Mesodermal cell (in vitro differentiated cells): Measurements from ENCODE around the gene TBCD.

Experiments
- H3K27ac ChIP-seq: 2 replicates; pipeline ENCODE4 v1.7.0; 2013; ENCODE audit warnings: mild to moderate bottlenecking, low read depth, low read length, moderate library complexity; ENCODE audit not compliant: severe bottlenecking
- H3K36me3 ChIP-seq: 2 replicates; pipeline ENCODE4 v1.7.1; 2013; ENCODE audit warnings: mild to moderate bottlenecking, low read length, moderate library complexity; ENCODE audit not compliant: control insufficient read depth, insufficient read depth
- H3K4me1 ChIP-seq: one replicate; pipeline ENCODE4 v1.7.1; 2013; ENCODE audit warnings: mild to moderate bottlenecking, low read length; ENCODE audit not compliant: insufficient read depth, control insufficient read depth, poor library complexity, severe bottlenecking
- H3K4me3 ChIP-seq: 2 replicates; pipeline ENCODE4 v1.7.0; 2013; ENCODE audit warnings: low read length, control low read depth, mild to moderate bottlenecking; ENCODE audit not compliant: insufficient read depth, poor library complexity, severe bottlenecking; ENCODE audit errors: extremely low read depth
- H3K9me3 ChIP-seq: 2 replicates; pipeline ENCODE4 v1.7.1; 2013; ENCODE audit warnings: mild to moderate bottlenecking, low read length, moderate library complexity; ENCODE audit not compliant: control insufficient read depth
- WGBS, 2 experiments: methylation state at CpG; one replicate each; pipeline ENCODE4 v1.1.5; 2013; ENCODE audit warnings: missing lambda C conversion rate in 2 of 2; ENCODE audit not compliant: insufficient coverage in 2 of 2; 5-methylcytosine and 5-hydroxymethylcytosine counted together

Gene TBCD

GRCh38 chr17:82894389-82894788 lies 142.5 kb downstream of the TBCD start:
- 96 to 99% methylated on average over 6 to 7 of the region's 7 CpGs for WGBS, 2 experiments
- H3K4me3 ChIP-seq: no peak overlapping the region
- no peak overlapping the region for H3K27ac ChIP-seq
- no peaks in the 10 kb centered on the region for H3K4me1 ChIP-seq
- H3K9me3 ChIP-seq: no peaks in the 10 kb centered on the region
- H3K36me3 ChIP-seq: peaks cover 23% of the 10 kb centered on the region

DNA sequence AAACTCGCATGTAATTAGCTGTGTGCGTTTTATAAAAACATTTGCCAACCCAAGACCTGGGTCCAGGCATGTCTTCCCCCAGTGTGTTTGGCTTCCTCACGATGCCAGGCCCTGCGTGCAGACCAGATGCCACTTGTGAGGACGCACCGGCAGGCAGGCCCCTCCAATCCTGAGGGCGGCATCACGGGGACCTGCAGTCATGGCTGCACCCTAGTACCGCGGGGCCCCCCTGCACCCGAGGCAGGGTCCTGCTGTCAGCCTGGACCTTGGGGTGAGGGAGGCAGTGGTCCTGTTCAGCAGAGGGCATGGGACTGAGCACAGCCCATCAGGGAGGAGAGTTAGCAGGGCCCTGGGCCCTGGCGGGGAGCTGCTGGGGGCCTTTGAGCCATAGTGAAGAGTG lies 143.2 kb downstream of the TBCD start:
- peaks cover 21% of the 10 kb centered on the region for H3K36me3 ChIP-seq
- WGBS, 2 experiments: 97% methylated on average over 9 to 11 of the region's 12 CpGs

GRCh38 chr17:82896071-82897000 lies 144.5 kb downstream of the TBCD start:
- no peak overlapping the region for H3K4me3 ChIP-seq
- 93 to 94% methylated on average over 23 to 29 of the region's 29 CpGs for WGBS, 2 experiments
- peaks cover 27% of the 10 kb centered on the region for H3K36me3 ChIP-seq
- H3K4me1 ChIP-seq: no peaks in the 10 kb centered on the region
- H3K27ac ChIP-seq: no peak overlapping the region
- H3K9me3 ChIP-seq: no peaks in the 10 kb centered on the region

More for the DNA sequence above, 143.2 kb downstream of the TBCD start:
- no peak overlapping the region for H3K4me3 ChIP-seq
- no peak overlapping the region for H3K27ac ChIP-seq
- no peaks in the 10 kb centered on the region for H3K9me3 ChIP-seq
- H3K4me1 ChIP-seq: no peaks in the 10 kb centered on the region

DNA sequence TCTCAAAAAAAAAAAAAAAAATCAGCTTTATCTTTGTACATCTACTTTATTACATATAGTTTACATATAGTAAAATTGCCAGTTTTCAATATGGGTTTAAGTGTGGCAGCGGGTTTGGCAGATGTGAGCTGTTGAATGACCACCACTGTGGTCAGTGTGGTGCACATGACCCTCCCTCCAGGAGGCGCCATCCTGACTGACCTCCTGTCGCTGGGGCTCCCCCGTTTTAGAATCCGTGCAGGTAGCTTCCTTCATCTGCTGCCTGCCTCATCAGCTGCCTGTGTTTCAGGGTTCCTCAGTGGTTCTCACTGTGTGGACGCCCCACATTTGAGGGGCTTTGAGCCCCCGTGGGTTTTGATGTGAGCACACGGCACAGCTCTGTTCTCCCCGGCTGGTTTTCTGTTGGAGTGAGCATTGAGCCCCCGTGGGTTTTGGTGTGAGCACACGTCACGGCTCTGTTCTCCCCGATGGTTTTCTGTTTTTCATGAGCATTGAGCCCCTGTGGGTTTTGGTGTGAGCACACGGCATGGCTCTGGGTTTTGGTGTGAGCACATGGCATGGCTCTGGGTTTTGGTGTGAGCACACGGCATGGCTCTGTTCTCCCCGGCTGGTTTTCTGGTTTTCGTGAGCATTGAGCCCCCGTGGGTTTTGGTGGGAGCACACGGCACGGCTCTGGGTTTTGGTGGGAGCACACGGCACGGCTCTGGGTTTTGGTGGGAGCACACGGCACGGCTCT lies 145.8 kb downstream of the TBCD start:
- Histone ChIP-seq H3K36me3 (peaks cover 32% of the 10 kb centered on the region), H3K4me1 (no peaks in the 10 kb centered on the region), H3K9me3 (no peaks in the 10 kb centered on the region), H3K27ac (no peak overlapping the region), H3K4me3 (no peak overlapping the region)
- 95 to 96% methylated on average over 14 to 16 of the region's 24 CpGs for WGBS, 2 experiments

DNA sequence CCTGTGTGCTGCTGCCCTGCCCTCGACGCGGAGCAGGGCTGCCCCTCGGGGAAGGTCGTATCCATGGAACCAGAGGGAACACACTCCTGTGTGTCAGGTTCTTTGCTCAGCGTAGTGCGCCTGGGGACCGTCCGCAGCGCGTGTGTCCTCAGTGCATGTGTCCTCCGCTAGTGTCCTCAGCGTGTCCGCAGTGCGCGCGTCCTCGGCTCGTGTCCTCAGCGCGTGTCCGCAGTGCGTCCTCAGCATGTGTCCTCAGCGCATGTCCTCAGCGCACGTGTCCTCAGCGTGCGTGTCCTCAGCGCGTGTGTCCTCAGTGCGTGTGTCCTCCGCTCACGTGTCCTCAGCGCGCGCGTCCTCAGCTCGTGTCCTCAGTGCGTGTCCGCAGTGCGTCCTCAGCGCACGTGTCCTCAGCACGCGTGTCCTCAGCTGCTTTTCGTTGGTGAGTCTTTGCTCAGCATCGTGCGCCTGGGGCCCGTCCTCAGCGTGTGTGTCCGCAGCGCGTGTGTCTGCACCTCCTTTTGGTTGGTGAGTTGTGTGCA lies 147.2 kb downstream of the TBCD start:
- H3K4me1 ChIP-seq: no peaks in the 10 kb centered on the region
- peaks cover 31% of the 10 kb centered on the region for H3K36me3 ChIP-seq
- H3K4me3 ChIP-seq: no peak overlapping the region
- 96% methylated on average over 42 to 48 of the region's 53 CpGs for WGBS, 2 experiments
- no peak overlapping the region for H3K27ac ChIP-seq
- no peaks in the 10 kb centered on the region for H3K9me3 ChIP-seq

- no peak overlapping the region for H3K4me3 ChIP-seq
- WGBS, 2 experiments: 89 to 97% methylated on average over 3 to 4 of the region's 7 CpGs
- no peak overlapping the region for H3K27ac ChIP-seq
- H3K4me1 ChIP-seq: no peaks in the 10 kb centered on the region
- H3K9me3 ChIP-seq: no peaks in the 10 kb centered on the region
- H3K36me3 ChIP-seq: peaks cover 35% of the 10 kb centered on the region
Measured at GRCh38 chr17:82899941-82900340, 148.1 kb downstream of the TBCD start.

GRCh38 chr17:82900741-82901140 lies 148.9 kb downstream of the TBCD start:
- Histone ChIP-seq H3K9me3 (no peaks in the 10 kb centered on the region), H3K27ac (no peak overlapping the region), H3K4me3 (no peak overlapping the region), H3K4me1 (no peaks in the 10 kb centered on the region), H3K36me3 (peaks cover 32% of the 10 kb centered on the region)
- 96 to 98% methylated on average over 17 to 19 of the region's 19 CpGs for WGBS, 2 experiments

GRCh38 chr17:82901356-82901755 lies 149.5 kb downstream of the TBCD start:
- no peak overlapping the region for H3K27ac ChIP-seq
- H3K9me3 ChIP-seq: no peaks in the 10 kb centered on the region
- no peaks in the 10 kb centered on the region for H3K4me1 ChIP-seq
- H3K4me3 ChIP-seq: no peak overlapping the region
- peaks cover 29% of the 10 kb centered on the region for H3K36me3 ChIP-seq
- WGBS, 2 experiments: 97 to 98% methylated on average over 14 to 15 of the region's 16 CpGs

DNA sequence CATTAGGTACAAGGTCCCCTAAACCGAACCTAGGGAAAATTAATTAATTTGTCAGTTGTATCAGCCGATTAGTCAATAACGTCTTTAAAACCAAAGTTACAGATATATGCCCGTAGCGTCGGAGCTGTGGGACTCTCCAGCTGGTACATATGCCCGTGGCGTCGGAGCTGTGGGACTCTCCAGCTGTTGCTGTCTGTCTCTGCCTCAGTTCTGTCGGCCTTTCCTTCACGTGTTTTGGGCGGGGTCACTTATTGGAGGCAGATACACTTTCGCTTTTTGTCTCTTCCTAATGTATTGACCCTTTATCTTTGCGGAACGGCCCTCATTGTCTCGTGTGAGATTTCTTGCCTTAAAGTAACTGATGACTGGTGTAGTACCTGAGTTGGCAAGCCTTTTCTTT lies 150.0 kb downstream of the TBCD start:
- Histone ChIP-seq H3K9me3 (no peaks in the 10 kb centered on the region), H3K4me3 (no peak overlapping the region), H3K4me1 (no peaks in the 10 kb centered on the region), H3K27ac (no peak overlapping the region), H3K36me3 (peaks cover 34% of the 10 kb centered on the region)
- WGBS, 2 experiments: 83 to 90% methylated on average over 12 to 14 of the region's 16 CpGs

- WGBS, 2 experiments: 95 to 97% methylated on average over 27 to 29 of the region's 37 CpGs
- Histone ChIP-seq H3K4me3 (no peak overlapping the region), H3K4me1 (no peaks in the 10 kb centered on the region), H3K36me3 (peaks cover 41% of the 10 kb centered on the region), H3K9me3 (no peaks in the 10 kb centered on the region), H3K27ac (no peak overlapping the region)
Measured at GRCh38 chr17:82902972-82903874, 151.4 kb downstream of the TBCD start.
